Caco-2 (cell line): Measurements from ENCODE around the gene PRKACA. TPM values are rescaled to one million over a fixed set of nuclear protein-coding genes. Genes with fewer than 3 reads are reported as not detected.

Experiments
- BruUV-seq: library from RNA; stranded (reverse); fragments of 400-500 nt; replicated peaks from 2 replicates; lab custom pipeline; 2021; lab: Mats Ljungman, UMichigan
- CTCF ChIA-PET: fragments of 300-600 bp; sonication (Branson Sonifier 250); formaldehyde crosslinking; loops from one replicate; lab custom pipeline; 2022; ENCODE audit warnings: antibody characterized with exemption; lab: Charles Lee
- POLR2A ChIA-PET: fragments of 300-600 bp; sonication (Branson Sonifier 250); formaldehyde crosslinking; loops from one replicate; lab custom pipeline; 2022; ENCODE audit warnings: antibody characterized with exemption; lab: Charles Lee
- DNase-seq, 2 experiments: peaks; one replicate each; pipeline versions ENCODE4 v3.0.0 to v3.0.0-alpha.2; 2020 to 2022
- H3K27me3 ChIP-seq: replicated peaks from 2 replicates; pipeline ENCODE4 v1.6.0; 2011; ENCODE audit warnings: low read length; ENCODE audit not compliant: control insufficient read depth, insufficient read depth
- H3K36me3 ChIP-seq: 2 replicates; pipeline ENCODE4 v1.5.1; 2011; ENCODE audit warnings: low read length; ENCODE audit not compliant: control insufficient read depth, insufficient read depth
- H3K4me1 ChIP-seq: fragments of 250-450 bp; sonication (Bioruptor Pico); 2 replicates; pipeline ENCODE4 v1.5.1; 2020; ENCODE audit warnings: mild to moderate bottlenecking
- H3K4me3 ChIP-seq: 2 replicates; pipeline ENCODE4 v1.5.1; 2011; ENCODE audit warnings: low read depth, mild to moderate bottlenecking, control low read depth, low read length
- H3K9me3 ChIP-seq: fragments of 250-450 bp; sonication (Bioruptor Pico); 2 replicates; pipeline ENCODE4 v1.5.1; 2020; ENCODE audit warnings: mild to moderate bottlenecking, moderate library complexity
- H3K27ac Mint-ChIP-seq: one replicate; pipeline ENCODE4 v1.8.0; 2022; ENCODE audit warnings: mixed read lengths; ENCODE audit not compliant: unreplicated experiment
- H3K27me3 Mint-ChIP-seq: one replicate; pipeline ENCODE4 v1.8.0; 2022; ENCODE audit warnings: mixed read lengths; ENCODE audit not compliant: insufficient read depth, unreplicated experiment
- H3K36me3 Mint-ChIP-seq: one replicate; pipeline ENCODE4 v1.8.0; 2022; ENCODE audit warnings: mild to moderate bottlenecking, mixed read lengths; ENCODE audit not compliant: insufficient read depth, unreplicated experiment
- H3K4me1 Mint-ChIP-seq: one replicate; pipeline ENCODE4 v1.8.0; 2022; ENCODE audit warnings: low read depth, mixed read lengths; ENCODE audit not compliant: unreplicated experiment
- H3K4me3 Mint-ChIP-seq: one replicate; pipeline ENCODE4 v1.8.0; 2022; ENCODE audit warnings: mild to moderate bottlenecking, moderate library complexity, mixed read lengths; ENCODE audit not compliant: unreplicated experiment
- H3K9me3 Mint-ChIP-seq: one replicate; pipeline ENCODE4 v1.8.0; 2022; ENCODE audit warnings: mixed read lengths; ENCODE audit not compliant: unreplicated experiment
- CTCF ChIP-seq, 2 experiments: fragments of 200-600 bp in 1 of 2; IDR thresholded peaks; 1 replicate in 1 of 2; 2 replicates in 1 of 2; pipeline versions ENCODE4 v1.5.1 to v1.8.0; 2011 to 2022; ENCODE audit warnings: antibody characterized with exemption in 1 of 2, control low read depth in 1 of 2, inconsistent platforms in 1 of 2, low read depth in 1 of 2, low read length in 1 of 2, mild to moderate bottlenecking in 1 of 2, moderate library complexity in 1 of 2; ENCODE audit not compliant: insufficient read depth in 1 of 2, severe bottlenecking in 1 of 2, unreplicated experiment in 1 of 2
- intact Hi-C: fragments of 100-400 bp; cut with micrococcal nuclease; formaldehyde crosslinking; loops from one replicate; pipeline ENCODE4 v1.10.0; 2022; ENCODE audit not compliant: unreplicated experiment
- total RNA-seq: library from RNA; stranded (reverse); gene quantifications from 2 replicates; pipeline ENCODE4 v1.2.3, GENCODE V29; 2022

PRKACA gene
- total RNA-seq, 1 experiment from 2014 or later: 51.9 TPM

DNA sequence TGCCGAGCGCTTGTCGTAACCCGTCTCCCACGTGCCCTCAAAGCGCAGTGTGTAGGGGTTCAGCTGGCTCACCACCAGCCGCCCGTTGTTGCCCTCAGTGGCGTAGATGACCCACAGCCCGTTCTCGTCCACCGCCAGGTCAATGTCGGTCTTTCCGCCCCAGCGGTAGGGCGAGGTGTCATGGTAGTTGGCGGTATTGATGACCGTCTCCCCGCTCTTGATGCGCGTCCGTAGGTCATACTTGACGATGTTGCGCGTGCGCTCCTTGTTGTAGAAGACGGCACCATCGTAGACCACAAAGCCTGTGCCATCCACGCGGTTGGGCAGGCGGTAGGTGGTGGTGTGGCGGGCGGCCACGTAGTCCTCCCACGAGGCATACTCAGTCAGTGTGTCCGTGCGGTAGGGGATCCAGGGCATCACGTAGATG lies 45.3 kb upstream of the PRKACA start:
- Histone ChIP-seq H3K36me3 (no peaks in the 10 kb centered on the region), H3K9me3 (no peaks in the 10 kb centered on the region), H3K27me3 (no peaks in the 10 kb centered on the region), H3K4me3 (no peak overlapping the region), H3K4me1 (no peaks in the 10 kb centered on the region)
- H3K4me1 Mint-ChIP-seq: no peaks in the 10 kb centered on the region
- no peaks in the 10 kb centered on the region for H3K27me3 Mint-ChIP-seq
- POLR2A ChIA-PET: no interaction called here
- H3K27ac Mint-ChIP-seq: no peak overlapping the region
- no peak for DNase-seq
- H3K4me3 Mint-ChIP-seq: no peak overlapping the region
- CTCF ChIA-PET: no interaction called here
- no TSS peak for BruUV-seq
- H3K9me3 Mint-ChIP-seq: no peaks in the 10 kb centered on the region
- intact Hi-C loops: no loop called here
- TF ChIP-seq CTCF (IDR thresholded peaks at IDR 0.05; ENCODE audit: insufficient read depth in 1 of 2, low read depth in 1 of 2, low read length in 1 of 2, severe bottlenecking in 1 of 2, unreplicated experiment in 1 of 2): no peak
- no peaks in the 10 kb centered on the region for H3K36me3 Mint-ChIP-seq

- intact Hi-C loops: no loop called here
- BruUV-seq: no TSS peak
- Histone ChIP-seq H3K4me1 (no peaks in the 10 kb centered on the region), H3K27me3 (no peaks in the 10 kb centered on the region), H3K4me3 (no peak overlapping the region), H3K9me3 (no peaks in the 10 kb centered on the region), H3K36me3 (no peaks in the 10 kb centered on the region)
- Mint-ChIP-seq H3K4me3 (no peak overlapping the region), H3K27me3 (no peaks in the 10 kb centered on the region), H3K9me3 (no peaks in the 10 kb centered on the region), H3K27ac (no peak overlapping the region), H3K4me1 (no peaks in the 10 kb centered on the region), H3K36me3 (no peaks in the 10 kb centered on the region)
- no peak for TF ChIP-seq CTCF (IDR thresholded peaks at IDR 0.05; ENCODE audit: insufficient read depth in 1 of 2, low read depth in 1 of 2, low read length in 1 of 2, severe bottlenecking in 1 of 2, unreplicated experiment in 1 of 2)
- CTCF ChIA-PET: no interaction called here
- no peak for DNase-seq
- POLR2A ChIA-PET: no interaction called here
These were observed 43.7 kb upstream of the PRKACA start for GRCh38 chr19:14161305-14161704.

DNA sequence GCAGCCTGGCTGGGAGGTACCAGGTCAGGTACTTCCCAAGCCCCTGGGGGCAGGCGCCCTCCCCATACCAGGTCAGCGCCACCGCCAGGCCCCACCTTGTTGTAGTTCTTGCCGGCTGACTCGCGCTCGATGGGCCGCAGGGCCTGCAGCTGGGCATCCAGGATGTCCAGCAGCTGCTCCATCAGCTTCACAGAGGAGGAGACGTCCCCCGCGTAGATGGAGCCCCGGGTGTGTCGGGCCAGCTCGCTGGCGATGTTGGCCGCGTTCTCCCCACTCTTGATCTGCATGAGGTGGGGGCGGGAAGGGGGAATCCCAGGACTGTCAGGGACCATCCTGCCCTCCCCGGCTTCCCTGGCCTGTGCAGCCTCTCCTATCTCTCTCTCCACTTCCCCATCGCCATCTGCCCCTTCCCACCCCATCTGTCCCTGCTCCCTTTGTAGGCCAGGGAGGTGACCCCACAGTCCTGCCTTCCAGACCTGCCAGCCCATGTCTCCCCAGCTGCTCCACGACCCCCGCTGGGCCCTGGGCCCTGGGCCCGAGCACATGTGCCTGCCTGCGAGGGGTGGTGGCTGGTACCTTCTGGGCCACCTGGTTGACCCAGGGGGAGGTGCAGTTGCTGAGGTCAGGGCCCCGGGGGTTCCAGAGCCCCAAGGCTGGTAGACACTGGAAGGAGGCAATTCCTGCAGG lies 42.6 kb upstream of the PRKACA start:
- H3K27me3 ChIP-seq: no peaks in the 10 kb centered on the region
- H3K9me3 ChIP-seq: no peaks in the 10 kb centered on the region
- H3K4me3 ChIP-seq: no peak overlapping the region
- H3K36me3 ChIP-seq: no peaks in the 10 kb centered on the region
- no peaks in the 10 kb centered on the region for H3K4me1 Mint-ChIP-seq
- intact Hi-C loops: no loop called here
- POLR2A ChIA-PET: no interaction called here
- H3K36me3 Mint-ChIP-seq: no peaks in the 10 kb centered on the region
- TF ChIP-seq CTCF (IDR thresholded peaks at IDR 0.05; ENCODE audit: insufficient read depth in 1 of 2, low read depth in 1 of 2, low read length in 1 of 2, severe bottlenecking in 1 of 2, unreplicated experiment in 1 of 2): no peak
- no peaks in the 10 kb centered on the region for H3K9me3 Mint-ChIP-seq
- no peaks in the 10 kb centered on the region for H3K27me3 Mint-ChIP-seq
- H3K27ac Mint-ChIP-seq: no peak overlapping the region
- CTCF ChIA-PET: interaction anchor here (1.8 kb wide), 1 partner anchor 24 kb away, joined by 5 read pairs; the partner anchor contains the start of gene ASF1B
- H3K4me3 Mint-ChIP-seq: no peak overlapping the region
- no peaks in the 10 kb centered on the region for H3K4me1 ChIP-seq
- BruUV-seq: no TSS peak
- no peak for DNase-seq
